AG09309 (cell line): ENCODE measurements around the gene BNIP1.

Experiments
- DNase-seq: peaks from one replicate; pipeline ENCODE4 v3.0.0-alpha.2; 2010; ENCODE audit warnings: low read depth
- H3K4me3 ChIP-seq: 2 replicates; pipeline ENCODE4 v1.5.1; 2011; ENCODE audit warnings: mild to moderate bottlenecking, low read depth, low read length, moderate library complexity; ENCODE audit not compliant: control insufficient read depth
- TF ChIP-seq, protein P1 (sequence below): IDR thresholded peaks from 2 replicates; pipeline ENCODE4 v1.5.1; 2011; ENCODE audit warnings: mild to moderate bottlenecking, low read depth, low read length, inconsistent platforms; ENCODE audit not compliant: insufficient read depth, control insufficient read depth; ENCODE audit errors: missing control alignments

BNIP1 gene

DNA sequence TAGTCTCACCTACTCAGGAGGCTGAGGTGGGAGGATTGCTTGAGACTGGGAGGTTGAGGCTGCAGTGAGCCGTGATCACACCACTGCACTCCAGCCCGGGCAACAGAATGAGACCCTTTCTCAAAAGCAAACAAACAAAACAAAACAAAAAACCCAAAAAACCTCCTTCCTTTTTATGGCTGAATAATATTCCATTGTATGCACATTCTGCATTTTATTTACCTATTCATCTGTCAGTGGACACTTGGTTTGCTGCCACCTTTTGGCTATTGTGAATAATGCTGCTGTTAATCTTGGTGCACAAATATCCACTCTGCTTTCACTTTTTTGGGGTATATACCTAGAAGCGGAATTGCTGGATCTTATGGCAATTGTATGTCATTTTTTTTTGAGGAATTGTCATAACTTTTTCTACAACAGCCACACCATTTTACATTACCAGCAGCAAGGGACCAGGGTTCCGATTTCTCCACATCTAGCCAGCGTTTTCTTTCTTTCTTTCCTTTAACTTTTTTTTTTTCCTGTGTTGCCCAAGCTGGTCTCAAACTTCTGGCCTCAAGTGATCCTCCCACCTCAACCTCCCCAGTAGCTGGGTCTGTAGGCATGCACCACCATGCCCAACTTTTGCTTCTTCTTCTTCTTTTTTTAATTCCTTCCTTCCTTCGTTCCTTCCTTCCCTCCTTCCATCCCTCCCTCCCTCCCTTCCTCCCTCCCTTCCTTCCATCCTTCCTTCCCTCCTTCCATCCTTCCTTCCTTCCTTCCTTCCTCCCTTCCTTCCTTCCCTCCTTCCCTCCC lies 60.1 kb downstream of the BNIP1 start:
- TF ChIP-seq, protein P1, sequence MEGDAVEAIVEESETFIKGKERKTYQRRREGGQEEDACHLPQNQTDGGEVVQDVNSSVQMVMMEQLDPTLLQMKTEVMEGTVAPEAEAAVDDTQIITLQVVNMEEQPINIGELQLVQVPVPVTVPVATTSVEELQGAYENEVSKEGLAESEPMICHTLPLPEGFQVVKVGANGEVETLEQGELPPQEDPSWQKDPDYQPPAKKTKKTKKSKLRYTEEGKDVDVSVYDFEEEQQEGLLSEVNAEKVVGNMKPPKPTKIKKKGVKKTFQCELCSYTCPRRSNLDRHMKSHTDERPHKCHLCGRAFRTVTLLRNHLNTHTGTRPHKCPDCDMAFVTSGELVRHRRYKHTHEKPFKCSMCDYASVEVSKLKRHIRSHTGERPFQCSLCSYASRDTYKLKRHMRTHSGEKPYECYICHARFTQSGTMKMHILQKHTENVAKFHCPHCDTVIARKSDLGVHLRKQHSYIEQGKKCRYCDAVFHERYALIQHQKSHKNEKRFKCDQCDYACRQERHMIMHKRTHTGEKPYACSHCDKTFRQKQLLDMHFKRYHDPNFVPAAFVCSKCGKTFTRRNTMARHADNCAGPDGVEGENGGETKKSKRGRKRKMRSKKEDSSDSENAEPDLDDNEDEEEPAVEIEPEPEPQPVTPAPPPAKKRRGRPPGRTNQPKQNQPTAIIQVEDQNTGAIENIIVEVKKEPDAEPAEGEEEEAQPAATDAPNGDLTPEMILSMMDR, result peak; percentile 48
- no peak overlapping the region for H3K4me3 ChIP-seq
- no peak for DNase-seq

DNA sequence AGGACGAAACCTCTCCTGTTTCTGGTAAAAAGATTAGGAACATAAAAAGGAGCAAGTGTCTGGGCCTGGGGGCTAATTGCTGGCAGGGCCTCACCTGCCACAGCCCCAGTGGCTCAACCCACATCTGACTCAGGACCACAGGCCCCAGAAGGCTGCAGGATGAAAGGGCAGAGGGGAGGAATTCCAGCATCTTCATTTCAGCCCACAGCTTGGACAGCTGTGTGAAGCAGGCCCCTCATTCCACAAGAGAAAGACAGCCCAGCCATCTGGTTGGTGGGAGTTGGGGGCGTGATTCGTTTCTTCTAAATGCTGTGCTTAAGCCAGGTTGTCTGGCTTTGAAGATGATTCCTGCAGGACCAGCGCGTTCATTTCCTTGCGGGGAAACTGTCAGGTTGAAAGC lies 61.6 kb downstream of the BNIP1 start:
- DNase-seq, result no peak
- TF ChIP-seq, protein P1, result no peak
- no peak overlapping the region for H3K4me3 ChIP-seq

- no peak overlapping the region for H3K4me3 ChIP-seq
- TF ChIP-seq, protein P1, result no peak
- DNase-seq, result no peak
Measured at GRCh38 chr5:173208296-173208695, 64.0 kb downstream of the BNIP1 start.

- DNase-seq, result no peak
- TF ChIP-seq, protein P1, result no peak
- H3K4me3 ChIP-seq, result no peak overlapping the region
Measured at GRCh38 chr5:173210877-173211276, 66.5 kb downstream of the BNIP1 start.

DNA sequence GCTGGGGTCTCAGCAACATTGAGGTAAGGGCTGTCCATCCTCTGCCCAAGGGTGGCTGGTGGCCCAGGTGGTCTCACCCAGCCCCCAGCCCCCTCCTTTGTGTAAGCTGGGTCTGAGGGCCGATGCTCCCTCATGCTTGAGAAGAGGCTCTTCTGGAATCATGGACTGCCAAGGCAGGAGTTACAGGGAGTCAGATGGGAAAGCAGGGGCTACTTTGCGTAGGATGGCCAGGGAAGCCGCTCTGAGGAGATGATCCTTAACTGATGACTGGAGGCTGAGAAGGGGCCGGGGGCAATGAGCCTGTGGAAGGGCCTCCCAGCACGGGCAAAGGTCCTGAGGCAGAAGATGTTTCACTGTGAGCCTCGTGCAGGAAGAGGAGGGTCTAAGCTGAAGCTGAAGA lies 67.0 kb downstream of the BNIP1 start:
- no peak for DNase-seq
- no peak overlapping the region for H3K4me3 ChIP-seq
- TF ChIP-seq, protein P1, result no peak

DNA sequence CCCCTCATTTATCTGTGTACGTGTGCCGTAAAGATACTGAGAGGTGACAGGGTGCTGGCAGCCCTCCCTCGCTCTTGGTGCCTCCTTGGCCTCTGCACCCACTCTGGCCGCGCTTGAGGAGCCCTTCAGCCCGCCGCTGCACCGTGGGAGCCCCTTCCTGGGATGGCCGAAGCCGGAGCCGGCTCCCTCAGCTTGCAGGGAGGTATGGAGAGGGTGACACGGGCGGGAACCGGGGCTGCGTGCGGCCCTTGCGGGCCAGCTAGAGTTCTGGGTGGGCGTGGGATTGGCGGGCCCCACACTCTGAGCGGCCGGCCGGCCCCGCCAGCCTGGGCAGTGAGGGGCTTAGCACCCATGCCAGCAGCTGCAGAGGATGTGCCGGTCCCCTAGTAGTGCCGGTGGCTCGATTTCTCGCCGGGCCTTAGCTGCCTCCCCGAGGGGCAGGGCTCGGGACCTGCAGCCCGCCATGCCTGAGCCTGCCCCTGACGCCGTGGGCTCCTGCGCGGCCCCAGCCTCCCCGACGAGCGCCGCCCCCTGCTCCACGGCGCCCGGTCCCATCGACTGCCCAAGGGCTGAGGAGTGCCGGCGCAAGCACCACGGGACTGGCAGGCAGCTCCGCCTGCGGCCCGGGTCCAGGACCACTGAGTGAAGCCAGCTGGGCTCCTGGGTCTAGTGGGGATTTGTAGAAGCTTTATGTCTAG lies 69.1 kb downstream of the BNIP1 start:
- DNase-seq, result no peak
- no peak overlapping the region for H3K4me3 ChIP-seq
- TF ChIP-seq, protein P1, result no peak
